Tibial nerve (tissue), 4 donors: ENCODE measurements around the gene LGR6. TPM values are rescaled to one million over a fixed set of nuclear protein-coding genes. Genes with fewer than 3 reads are reported as not detected.

Source experiments
- DNase-seq, 2 donors: peaks; one replicate each; pipeline ENCODE4 v3.0.0-alpha.2; 2019; ENCODE audit warnings: low spot score in 2 of 2
- H3K27ac ChIP-seq, 4 donors: fragments of 200-600 bp; sonication (generic) in 3 of 4; one replicate each; pipeline ENCODE4 v1.5.1; 2017 to 2019; ENCODE audit warnings: mild to moderate bottlenecking in 1 of 4
- H3K27me3 ChIP-seq, 2 donors: fragments of 200-600 bp; sonication (generic) in 1 of 2; one replicate each; pipeline versions ENCODE4 v1.5.1 to v1.6.0; 2017 to 2019
- H3K36me3 ChIP-seq, 3 donors: fragments of 200-600 bp; sonication (generic); one replicate each; pipeline ENCODE4 v1.5.1; 2018 to 2019
- H3K4me1 ChIP-seq, 4 donors: fragments of 200-600 bp; sonication (generic) in 3 of 4; one replicate each; pipeline ENCODE4 v1.5.1; 2017 to 2019
- H3K4me3 ChIP-seq, 4 donors: fragments of 200-600 bp; sonication (generic) in 3 of 4; one replicate each; pipeline ENCODE4 v1.5.1; 2017 to 2019; ENCODE audit warnings: mild to moderate bottlenecking in 1 of 4, moderate library complexity in 1 of 4
- H3K9me3 ChIP-seq, 4 donors: fragments of 200-600 bp; sonication (generic) in 3 of 4; one replicate each; pipeline ENCODE4 v1.5.1; 2017 to 2019
- CTCF ChIP-seq, 5 experiments: fragments of 200-600 bp in 3 of 5; fragments of 450-650 bp in 2 of 5; sonication (generic) in 3 of 5; IDR thresholded peaks; one replicate each; pipeline ENCODE4 v1.5.1; 2016 to 2019; ENCODE audit warnings: antibody characterized with exemption in 5 of 5, mild to moderate bottlenecking in 3 of 5, moderate library complexity in 2 of 5
- EP300 ChIP-seq, 2 donors: sonication (generic); formaldehyde crosslinking; IDR thresholded peaks; one replicate each; pipeline ENCODE4 v1.6.1; 2017; ENCODE audit warnings: antibody characterized with exemption in 2 of 2, mild to moderate bottlenecking in 1 of 2
- POLR2A ChIP-seq, 2 donors: fragments of 450-650 bp; IDR thresholded peaks; one replicate each; pipeline ENCODE4 v1.6.1; 2017; ENCODE audit warnings: antibody characterized with exemption in 2 of 2, mild to moderate bottlenecking in 2 of 2, moderate library complexity in 2 of 2
- WGBS, 2 donors: methylation state at CpG; one replicate each; pipeline ENCODE4 v1.1.5; 2018; 5-methylcytosine and 5-hydroxymethylcytosine counted together
- total RNA-seq, 4 donors: library from RNA; depleted of rRNA; stranded (reverse); fragments of >200 nt; gene quantifications; one replicate each; pipeline ENCODE4 v1.1.0, GENCODE V29; 2016

Gene LGR6
- total RNA-seq, 4 donors from 2014 or later = 0.42 TPM; not detected in 3

- DNase-seq = no peak
- H3K27ac ChIP-seq = no peak overlapping the region
- WGBS, 2 donors = 31 to 44% methylated on average over 8 of the region's 8 CpGs
- H3K4me1 ChIP-seq = peaks cover 0 to 11% (median 4%) of the 10 kb centered on the region in 4 donors
- no peak for TF ChIP-seq EP300 (IDR thresholded peaks at IDR 0.05)
- TF ChIP-seq POLR2A (IDR thresholded peaks at IDR 0.05) = no peak
- no peak for TF ChIP-seq CTCF (IDR thresholded peaks at IDR 0.05)
- peak overlapping the region in 2 of 4 donors; percentile 4 to 39 for H3K4me3 ChIP-seq
- H3K9me3 ChIP-seq = no peaks in the 10 kb centered on the region
- no peaks in the 10 kb centered on the region for H3K36me3 ChIP-seq
- H3K27me3 ChIP-seq = peaks cover 2 to 58% of the 10 kb centered on the region in 2 donors
These were observed 19.9 kb downstream of the LGR6 start for GRCh38 chr1:202213361-202214088.

DNA sequence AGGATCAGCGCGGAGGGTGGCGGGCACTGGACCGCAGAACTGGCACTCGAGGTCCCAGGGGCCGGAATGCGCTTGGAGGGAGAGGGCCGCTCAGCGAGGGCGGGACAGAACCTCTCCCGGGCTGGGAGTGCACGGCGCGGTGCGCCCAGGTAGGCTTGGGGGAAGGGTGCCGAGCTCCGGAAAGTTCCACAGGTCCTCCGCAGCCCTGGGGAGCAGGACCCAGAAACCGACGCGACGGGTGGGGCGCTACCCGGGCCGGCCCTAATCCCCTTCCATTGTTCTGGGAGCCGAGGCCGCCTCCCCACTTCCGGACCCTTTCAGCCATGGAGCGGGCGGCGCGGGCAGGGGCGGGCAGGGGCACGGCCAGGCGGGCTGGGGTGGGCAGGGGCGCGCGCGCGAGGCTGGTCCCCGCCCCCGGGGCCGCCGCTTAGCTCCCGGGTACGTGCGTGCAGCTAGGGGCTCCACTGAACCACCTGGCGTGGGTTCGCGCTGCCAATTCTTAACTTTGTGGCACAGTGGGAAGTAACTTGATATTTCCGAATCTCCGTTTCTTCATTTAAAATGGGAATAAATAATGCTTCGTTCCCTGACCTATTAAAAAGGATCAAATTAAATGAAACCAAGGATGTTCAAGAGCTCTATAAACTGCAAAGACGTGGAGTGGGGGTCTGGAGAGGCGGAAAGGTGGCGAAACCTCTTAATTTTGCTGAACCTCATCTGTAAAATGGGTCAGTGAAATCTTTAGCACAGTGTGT is 20.7 kb downstream of the LGR6 start:
- Histone ChIP-seq H3K36me3 (no peaks in the 10 kb centered on the region), H3K4me1 (peaks cover 0 to 11% (median 4%) of the 10 kb centered on the region in 4 donors), H3K27me3 (peaks cover 2 to 66% of the 10 kb centered on the region in 2 donors), H3K27ac (no peak overlapping the region), H3K9me3 (no peaks in the 10 kb centered on the region), H3K4me3 (peak overlapping the region in 2 of 4 donors; percentile 4 to 39)
- TF ChIP-seq CTCF (IDR thresholded peaks at IDR 0.05) = no peak
- 6 to 8% methylated on average over 36 to 41 of the region's 56 CpGs for WGBS, 2 donors
- no peak for DNase-seq

GRCh38 chr1:202215472-202216130 is 22.0 kb downstream of the LGR6 start:
- no peak for DNase-seq
- no peaks in the 10 kb centered on the region for H3K36me3 ChIP-seq
- H3K27me3 ChIP-seq = peaks cover 2 to 67% of the 10 kb centered on the region in 2 donors
- peaks cover 0 to 11% (median 4%) of the 10 kb centered on the region in 4 donors for H3K4me1 ChIP-seq
- TF ChIP-seq CTCF (IDR thresholded peaks at IDR 0.05) = no peak
- no peak for TF ChIP-seq EP300 (IDR thresholded peaks at IDR 0.05)
- TF ChIP-seq POLR2A (IDR thresholded peaks at IDR 0.05) = no peak
- H3K27ac ChIP-seq = no peak overlapping the region
- no peak overlapping the region for H3K4me3 ChIP-seq
- 77 to 81% methylated on average over 10 of the region's 10 CpGs for WGBS, 2 donors
- no peaks in the 10 kb centered on the region for H3K9me3 ChIP-seq

DNA sequence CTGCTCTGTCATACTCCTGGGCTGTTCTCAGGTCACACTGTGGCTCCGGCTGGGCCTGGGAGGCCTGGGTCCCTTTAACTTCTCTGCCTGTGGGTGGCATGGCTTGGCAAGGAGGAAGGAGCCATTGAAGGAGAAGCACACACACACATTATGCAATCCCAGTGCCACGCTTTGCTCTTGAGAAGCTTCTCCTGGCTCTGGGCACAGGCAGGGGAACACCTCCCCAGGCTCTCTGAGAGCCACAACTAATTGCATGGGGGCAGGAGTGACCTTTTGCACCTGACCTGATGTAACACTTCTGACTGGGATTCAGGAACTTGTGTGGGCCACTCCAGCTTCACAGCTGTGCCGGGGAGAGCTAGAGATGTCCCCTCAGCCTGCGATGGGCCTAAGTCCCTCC is 23.1 kb downstream of the LGR6 start:
- no peak for TF ChIP-seq EP300 (IDR thresholded peaks at IDR 0.05)
- DNase-seq = no peak
- Histone ChIP-seq H3K27ac (no peak overlapping the region), H3K27me3 (peaks cover 2 to 62% of the 10 kb centered on the region in 2 donors), H3K4me3 (no peak overlapping the region), H3K36me3 (no peaks in the 10 kb centered on the region), H3K9me3 (no peaks in the 10 kb centered on the region), H3K4me1 (peaks cover 0 to 11% (median 4%) of the 10 kb centered on the region in 4 donors)
- WGBS, 2 donors = 67 to 88% methylated on average over 3 to 4 of the region's 4 CpGs

DNA sequence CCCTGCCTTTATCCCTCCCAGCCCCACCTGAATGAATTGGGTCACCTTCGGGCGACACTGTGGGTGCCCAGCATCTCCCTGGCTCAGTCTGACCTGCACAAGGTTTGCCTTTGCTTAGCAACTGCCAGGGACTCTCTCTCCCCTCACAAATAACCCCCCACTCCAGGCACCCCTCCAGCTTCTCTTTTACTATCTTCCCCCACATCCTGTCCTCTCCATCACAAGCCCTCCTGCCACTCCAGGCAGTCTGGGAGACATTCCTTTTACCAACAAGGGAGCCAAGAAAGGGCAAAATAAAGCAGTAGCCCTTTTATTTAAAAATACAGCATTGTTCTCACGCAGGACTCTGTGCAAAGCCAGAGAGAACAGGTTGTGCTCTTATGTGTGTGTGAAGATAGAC is 23.9 kb downstream of the LGR6 start:
- Histone ChIP-seq H3K27me3 (peaks cover 2 to 59% of the 10 kb centered on the region in 2 donors), H3K9me3 (no peaks in the 10 kb centered on the region), H3K4me1 (peaks cover 0 to 15% (median 4%) of the 10 kb centered on the region in 4 donors), H3K27ac (no peak overlapping the region), H3K36me3 (no peaks in the 10 kb centered on the region), H3K4me3 (no peak overlapping the region)
- TF ChIP-seq EP300 (IDR thresholded peaks at IDR 0.05) (no peak), POLR2A (IDR thresholded peaks at IDR 0.05) (no peak), CTCF (IDR thresholded peaks at IDR 0.05) (no peak)
- 69 to 77% methylated on average over 3 of the region's 3 CpGs for WGBS, 2 donors
- DNase-seq = no peak
